Breast epithelium (tissue), 3 donors: ENCODE measurements around the gene ABHD11.

Experiments used
- CTCF ChIP-seq, 3 donors: fragments of 450-650 bp; IDR thresholded peaks; one replicate each; pipeline ENCODE4 v1.5.1; 2016 to 2017; ENCODE audit warnings: antibody characterized with exemption in 3 of 3, mild to moderate bottlenecking in 3 of 3, moderate library complexity in 3 of 3
- POLR2A ChIP-seq: fragments of 450-650 bp; IDR thresholded peaks from one replicate; pipeline ENCODE4 v1.6.1; 2016; ENCODE audit warnings: antibody characterized with exemption, mild to moderate bottlenecking, moderate library complexity

GRCh38 chr7:73703757-73704639, 34.6 kb downstream of the ABHD11 start:
- TF ChIP-seq CTCF (IDR thresholded peaks at IDR 0.05) (no peak), POLR2A (no peak)
